Heart left ventricle (tissue), 16 donors: ENCODE measurements around the gene RALGAPA2. TPM values are rescaled to one million over a fixed set of nuclear protein-coding genes. Genes with fewer than 3 reads are reported as not detected.

Experiments used
- ATAC-seq, 4 donors: fragments of 200-7000 bp; cut with Tn5 transposase; one replicate each; pipeline ENCODE4 v1.9.1; 2020 to 2022; ENCODE audit warnings: moderate library complexity in 4 of 4, mild to moderate bottlenecking in 3 of 4, moderate number of reproducible peaks in 1 of 4
- DNase-seq, 5 donors: peaks; one replicate each; pipeline ENCODE4 v3.0.0-alpha.2; 2020
- H3K27ac ChIP-seq, 12 donors: fragments of 200-600 bp; sonication (generic) in 4 of 12; one replicate each; pipeline versions ENCODE4 v1.5.0 to v1.8.0; 2016 to 2022; ENCODE audit warnings: mild to moderate bottlenecking in 2 of 12
- H3K27me3 ChIP-seq, 9 donors: fragments of 200-600 bp; sonication (generic) in 2 of 9; one replicate each; pipeline versions ENCODE4 v1.5.1 to v1.8.0; 2016 to 2022; ENCODE audit warnings: mild to moderate bottlenecking in 3 of 9
- H3K36me3 ChIP-seq, 9 donors: fragments of 200-600 bp; sonication (generic) in 2 of 9; one replicate each; pipeline versions ENCODE4 v1.5.0 to v1.8.0; 2018 to 2022; ENCODE audit warnings: mild to moderate bottlenecking in 2 of 9
- H3K4me1 ChIP-seq, 12 donors: fragments of 200-600 bp; sonication (generic) in 4 of 12; one replicate each; pipeline versions ENCODE4 v1.5.0 to v1.8.0; 2016 to 2022; ENCODE audit warnings: mild to moderate bottlenecking in 3 of 12
- H3K4me3 ChIP-seq, 12 donors: fragments of 200-600 bp; sonication (generic) in 4 of 12; one replicate each; pipeline versions ENCODE4 v1.5.0 to v1.8.0; 2017 to 2022; ENCODE audit warnings: mild to moderate bottlenecking in 9 of 12, moderate library complexity in 4 of 12
- H3K9me3 ChIP-seq, 12 donors: fragments of 200-600 bp; sonication (generic) in 4 of 12; one replicate each; pipeline versions ENCODE4 v1.5.0 to v1.8.0; 2016 to 2022; ENCODE audit warnings: mild to moderate bottlenecking in 1 of 12
- POLR2A ChIP-seq, 2 donors: fragments of 450-650 bp; IDR thresholded peaks; one replicate each; pipeline ENCODE4 v1.6.1; 2017; ENCODE audit warnings: antibody characterized with exemption in 2 of 2, mild to moderate bottlenecking in 2 of 2, moderate library complexity in 2 of 2
- WGBS, 4 donors: extraction: QIAGEN DNeasy Blood & Tissue Kit in 2 of 4; methylation state at CpG; one replicate each; pipeline versions ENCODE4 v1.1.5 to v1.1.7; 2013 to 2018; 5-methylcytosine and 5-hydroxymethylcytosine counted together
- intact Hi-C, 10 donors: fragments of 100-400 bp; cut with DNase I; formaldehyde crosslinking; loops; one replicate each; pipeline versions ENCODE4 v1.11.1 to v1.14.2; 2022
- polyA plus RNA-seq, 2 donors: library from polyadenylated mRNA; stranded (reverse); fragments of 200-250 nt; gene quantifications; one replicate each; pipeline ENCODE4 v1.2.3, GENCODE V29; 2013
- total RNA-seq, 9 donors: library from RNA; depleted of rRNA in 2 of 9; stranded (reverse); fragments of >200 nt in 2 of 9; fragmentation: NEBNext Ultra II Directional in 3 of 9; extraction: Animal tissue kit (Norgen Biotek cat#: 25700) in 3 of 9; gene quantifications; one replicate each; pipeline versions ENCODE4 v1.1.0 to v1.2.4, GENCODE V29; 2016 to 2023
- TF ChIP-seq, protein P1 (sequence below), 12 donors: fragments of 200-600 bp; sonication (generic) in 4 of 12; IDR thresholded peaks; one replicate each; pipeline versions ENCODE4 v1.5.0 to v1.8.0; 2018 to 2022; ENCODE audit warnings: antibody characterized with exemption in 12 of 12, mild to moderate bottlenecking in 5 of 12
- donor health status: ischemic (EF 13 %, LVEDD 7.1; RV severe dilation, severe dysfunction).
- donor health status: healthy with polysubstance abuse.
- donor health status: DM: no; HTN: yes; CAD: no.
- donor health status: DM: no; HTN: no; CAD: no.
- donor health status: ischemic (EF 25% LVEDD 6.9; RV normal size, moderate dysfunction).
- donor health status: ischemic (EF 25% LVEDD 5.7; RV mildly dilated, moderate dysfunction).
- donor health status: healthy.
- donor health status: DM: yes; HTN: yes; CAD: no.
- donor health status: ischemic (EF 35%, LVEDD 5.7; RV mildly dilated, moderate dysfunction).
- donor health status: nonischemic (EF 11% LVEDD 7.7; RV severe dilation, severe dysfunction).
- donor health status: DM: yes; HTN: yes; CAD: no.
- donor health status: PGD.
- donor health status: ischemic (EF 29% LVEDD 5.4; RV normal size, mild dysfunction).
- donor health status: nonischemic (EF 23%, LVEDD 6.1; RV moderate dilation, normal function).

RALGAPA2 gene
- total and polyA plus RNA-seq, 11 donors = 5.6 to 33.8 (median 21.4) TPM

GRCh38 chr20:20450521-20450920, 261.9 kb downstream of the RALGAPA2 start:
- Histone ChIP-seq H3K4me1 (peaks cover 0 to 49% (median 20%) of the 10 kb centered on the region in 12 donors), H3K27me3 (no peaks in the 10 kb centered on the region), H3K4me3 (no peak overlapping the region), H3K36me3 (peaks cover 0 to 8% (median 0%) of the 10 kb centered on the region in 9 donors), H3K27ac (peak overlapping the region in 6 of 12 donors; percentile 1 to 30 (median 15)), H3K9me3 (no peaks in the 10 kb centered on the region)
- DNase-seq (peak in 4 of 5 donors; percentile 38 to 66 (median 45)), ATAC-seq (peak; percentile 60 to 86 (median 74))
- intact Hi-C loops = loop anchor here in 2 of 10 donors (10.0 kb wide), 2 partner anchors 86 to 366 kb away; partner anchors contain the start of gene INSM1 (in 1 of the 2)
- 22 to 39% (median 33%) methylated on average over 5 of the region's 5 CpGs for WGBS, 4 donors
- TF ChIP-seq POLR2A (IDR thresholded peaks at IDR 0.05) = no peak
- TF ChIP-seq, protein P1, sequence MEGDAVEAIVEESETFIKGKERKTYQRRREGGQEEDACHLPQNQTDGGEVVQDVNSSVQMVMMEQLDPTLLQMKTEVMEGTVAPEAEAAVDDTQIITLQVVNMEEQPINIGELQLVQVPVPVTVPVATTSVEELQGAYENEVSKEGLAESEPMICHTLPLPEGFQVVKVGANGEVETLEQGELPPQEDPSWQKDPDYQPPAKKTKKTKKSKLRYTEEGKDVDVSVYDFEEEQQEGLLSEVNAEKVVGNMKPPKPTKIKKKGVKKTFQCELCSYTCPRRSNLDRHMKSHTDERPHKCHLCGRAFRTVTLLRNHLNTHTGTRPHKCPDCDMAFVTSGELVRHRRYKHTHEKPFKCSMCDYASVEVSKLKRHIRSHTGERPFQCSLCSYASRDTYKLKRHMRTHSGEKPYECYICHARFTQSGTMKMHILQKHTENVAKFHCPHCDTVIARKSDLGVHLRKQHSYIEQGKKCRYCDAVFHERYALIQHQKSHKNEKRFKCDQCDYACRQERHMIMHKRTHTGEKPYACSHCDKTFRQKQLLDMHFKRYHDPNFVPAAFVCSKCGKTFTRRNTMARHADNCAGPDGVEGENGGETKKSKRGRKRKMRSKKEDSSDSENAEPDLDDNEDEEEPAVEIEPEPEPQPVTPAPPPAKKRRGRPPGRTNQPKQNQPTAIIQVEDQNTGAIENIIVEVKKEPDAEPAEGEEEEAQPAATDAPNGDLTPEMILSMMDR (IDR thresholded peaks at IDR 0.05) = no peak

DNA sequence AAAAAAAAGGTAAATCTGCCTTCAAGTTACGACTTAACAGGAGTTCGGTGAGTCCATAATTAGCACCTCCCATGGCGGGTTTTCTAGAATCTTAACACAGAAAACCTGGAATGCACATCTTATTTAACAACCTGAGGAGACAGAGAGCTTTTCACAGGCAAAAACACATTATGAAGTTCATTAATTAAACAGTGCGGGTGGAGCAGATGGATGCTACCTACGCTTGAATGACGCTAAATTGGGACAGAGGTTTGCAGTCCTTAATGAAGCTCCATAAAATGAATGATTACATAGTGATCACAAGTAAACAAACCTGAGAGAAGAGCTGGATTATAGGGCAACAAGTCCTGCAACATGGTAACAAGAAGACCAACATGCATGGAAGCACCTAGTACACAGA, 263.6 kb downstream of the RALGAPA2 start:
- TF ChIP-seq, protein P1 (IDR thresholded peaks at IDR 0.05) = no peak
- no peak for TF ChIP-seq POLR2A (IDR thresholded peaks at IDR 0.05)
- Histone ChIP-seq H3K4me3 (no peak overlapping the region), H3K4me1 (peaks cover 0 to 38% (median 16%) of the 10 kb centered on the region in 12 donors), H3K27ac (no peak overlapping the region), H3K27me3 (no peaks in the 10 kb centered on the region), H3K36me3 (no peaks in the 10 kb centered on the region), H3K9me3 (no peaks in the 10 kb centered on the region)
- DNase-seq = no peak
- 97 to 99% (median 98%) methylated on average over 6 of the region's 6 CpGs for WGBS, 4 donors
- intact Hi-C loops = loop anchor here in 1 of 10 donors (10.0 kb wide), 1 partner anchor 84 kb away; the partner anchor contains the start of gene INSM1
- no peak for ATAC-seq

GRCh38 chr20:20447196-20447595, 265.2 kb downstream of the RALGAPA2 start:
- Histone ChIP-seq H3K27ac (peak overlapping the region in 1 of 12 donors; percentile 6), H3K36me3 (no peaks in the 10 kb centered on the region), H3K9me3 (no peaks in the 10 kb centered on the region), H3K27me3 (no peaks in the 10 kb centered on the region), H3K4me3 (no peak overlapping the region), H3K4me1 (peaks cover 0 to 29% (median 12%) of the 10 kb centered on the region in 12 donors)
- ATAC-seq (no peak), DNase-seq (no peak)
- intact Hi-C loops = loop anchor here in 1 of 10 donors (10.0 kb wide), 1 partner anchor 82 kb away; the partner anchor contains the start of gene INSM1
- 72 to 87% (median 80%) methylated on average over 2 of the region's 2 CpGs for WGBS, 4 donors
- TF ChIP-seq, protein P1 (IDR thresholded peaks at IDR 0.05) = no peak
- no peak for TF ChIP-seq POLR2A (IDR thresholded peaks at IDR 0.05)

- intact Hi-C loops = loop anchor here in 1 of 10 donors (10.0 kb wide), 1 partner anchor 82 kb away; the partner anchor contains the start of gene INSM1
- ATAC-seq (peak in 3 of 4 donors; percentile 77 to 79 (median 78)), DNase-seq (peak in 1 of 5 donors; percentile 45)
- TF ChIP-seq, protein P1 (IDR thresholded peaks at IDR 0.05) = no peak
- TF ChIP-seq POLR2A (IDR thresholded peaks at IDR 0.05) = no peak
- Histone ChIP-seq H3K27me3 (no peaks in the 10 kb centered on the region), H3K4me3 (no peak overlapping the region), H3K9me3 (no peaks in the 10 kb centered on the region), H3K27ac (peak overlapping the region in 1 of 12 donors; percentile 6), H3K4me1 (peaks cover 0 to 22% (median 9%) of the 10 kb centered on the region in 12 donors), H3K36me3 (no peaks in the 10 kb centered on the region)
- WGBS, 4 donors = 74 to 78% (median 74%) methylated on average over 5 of the region's 5 CpGs
These were observed 265.9 kb downstream of the RALGAPA2 start for GRCh38 chr20:20446425-20447015.
